ENCODE results near the gene MTHFD2.
A peak's percentile ranks its signal among the peaks of the same experiment; 100 is the strongest.
"Not testable (repeated sequence)": the region's sequence is repeated elsewhere in the genome, so short reads cannot be mapped to it uniquely, and the experiment has no call there.

Gene MTHFD2

DNA sequence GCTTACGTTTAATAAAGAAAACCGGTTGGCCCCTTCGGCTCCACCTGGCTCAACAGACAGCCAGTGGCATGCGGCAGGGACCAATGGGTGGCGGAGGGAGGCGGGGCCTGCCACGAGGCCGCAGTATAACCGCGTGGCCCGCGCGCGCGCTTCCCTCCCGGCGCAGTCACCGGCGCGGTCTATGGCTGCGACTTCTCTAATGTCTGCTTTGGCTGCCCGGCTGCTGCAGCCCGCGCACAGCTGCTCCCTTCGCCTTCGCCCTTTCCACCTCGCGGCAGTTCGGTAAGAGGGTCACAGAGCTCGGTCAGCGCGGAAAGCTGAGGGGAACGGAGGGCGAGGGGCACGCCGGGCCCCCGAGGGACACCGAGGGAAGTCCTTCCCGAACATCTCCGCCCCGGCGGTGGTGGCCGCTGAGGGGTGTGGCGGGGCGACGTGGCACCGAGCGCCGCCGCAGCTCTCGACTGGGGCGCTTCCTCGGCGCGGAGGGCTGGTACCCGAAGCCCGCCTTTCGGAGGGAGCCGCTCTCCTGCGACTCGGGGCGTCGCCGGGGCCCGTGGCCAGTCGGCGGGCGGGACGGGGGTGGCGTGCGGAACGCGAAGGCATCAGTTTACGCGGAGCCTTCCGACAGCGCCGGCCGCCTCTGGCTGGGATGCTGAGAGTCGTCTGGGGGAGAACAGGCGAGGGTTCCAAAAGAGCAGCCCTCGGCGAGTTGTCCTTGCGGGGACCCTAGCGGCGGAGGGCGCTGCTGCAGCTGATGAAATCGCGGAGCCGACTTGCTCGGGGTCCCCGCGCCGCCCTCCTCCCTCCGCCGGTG lies at the start of gene MTHFD2:
Gene MTHFD2 (plus strand): TSS at position 155 of the 814 bp plus-strand sequence. CDS start 27 bp downstream, at position 182.
- peak; percentile 93 to 95 for DNase-seq

DNA sequence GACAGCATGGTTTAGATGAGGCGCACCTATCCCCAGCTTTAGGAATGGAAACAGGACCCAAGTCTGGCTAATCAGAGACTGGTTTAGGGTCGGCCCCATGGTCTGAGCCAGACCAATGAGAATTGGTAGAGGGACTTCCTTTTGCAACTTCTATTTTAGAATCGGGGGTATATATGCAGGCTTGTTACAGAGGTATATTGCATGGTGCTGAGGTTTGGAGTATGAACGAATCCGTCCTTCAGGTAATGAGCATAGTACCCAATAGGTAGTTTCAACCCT lies 49.2 kb upstream of the MTHFD2 start:
- no peak for DNase-seq

DNA sequence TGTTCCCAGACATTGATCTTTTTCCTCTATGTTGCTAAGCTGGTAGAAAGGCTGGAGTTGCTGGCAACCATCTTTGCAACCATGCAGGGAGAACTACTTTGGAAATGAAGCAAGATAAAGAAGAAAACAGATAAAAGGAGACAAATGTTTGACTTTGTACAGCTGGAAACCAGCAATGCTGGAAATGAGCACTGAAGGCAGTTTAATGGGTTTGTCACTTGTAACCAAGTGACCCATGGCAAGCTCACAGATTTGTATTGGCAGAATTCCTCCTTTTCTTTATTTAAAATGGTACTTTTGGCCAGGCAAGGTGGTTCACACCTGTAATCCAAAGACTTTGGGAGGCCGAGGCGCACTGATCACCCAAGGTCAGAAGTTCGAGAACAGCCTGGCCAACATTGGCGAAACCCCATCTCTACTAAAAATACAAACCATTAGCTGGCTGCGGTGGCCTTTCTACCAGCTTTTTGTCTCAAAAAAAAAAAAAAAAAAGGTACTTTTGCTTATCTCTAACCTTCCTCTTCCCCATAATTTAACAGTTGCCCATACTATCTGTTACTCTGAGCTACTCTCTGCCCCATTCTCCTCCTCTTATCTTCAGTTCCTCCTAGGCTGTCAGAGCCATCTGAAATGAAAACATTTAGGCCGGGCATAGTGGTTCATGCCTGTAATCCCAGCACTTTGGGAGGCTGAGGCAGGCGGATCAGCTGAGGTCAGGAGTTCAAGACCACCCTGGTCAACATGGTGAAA lies 48.7 kb upstream of the MTHFD2 start:
- DNase-seq: no peak

DNA sequence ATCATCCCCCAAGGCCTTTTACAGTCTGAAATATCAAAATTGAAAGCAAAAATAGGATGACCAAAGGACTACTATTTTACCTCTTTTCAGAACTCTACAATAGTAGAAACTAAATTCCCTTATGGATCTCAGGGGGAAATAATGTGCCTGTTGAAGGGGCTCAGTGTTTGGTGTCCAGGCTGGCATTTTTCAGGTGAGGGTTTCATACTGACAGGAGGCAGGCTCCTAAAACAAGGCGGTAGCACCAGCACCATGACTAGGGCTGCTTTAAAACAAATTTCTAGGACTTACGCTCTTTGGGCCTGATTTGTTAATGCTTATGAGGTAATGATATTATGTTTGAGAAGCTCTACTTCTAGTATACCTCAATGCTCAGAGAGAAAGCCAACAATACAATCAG lies 45.5 kb upstream of the MTHFD2 start:
- no peak for DNase-seq

DNA sequence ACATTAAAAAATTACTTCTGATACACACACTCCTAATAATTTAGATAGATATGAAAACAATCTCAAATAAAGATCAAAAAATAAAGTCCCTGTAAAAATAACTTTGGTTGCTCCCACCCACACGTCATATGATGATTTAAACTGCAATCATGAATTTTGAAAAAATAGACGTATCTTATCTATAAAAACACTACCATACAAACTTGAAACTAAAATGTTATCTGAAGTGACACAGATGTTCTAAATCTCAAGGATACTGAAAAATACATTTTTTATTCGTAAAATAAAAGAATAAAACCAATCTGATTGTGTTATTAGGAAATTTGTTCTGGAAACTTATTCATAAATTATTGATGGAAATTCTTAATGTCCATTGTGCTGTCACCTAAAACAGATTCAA lies 42.6 kb upstream of the MTHFD2 start:
- DNase-seq: no peak

DNA sequence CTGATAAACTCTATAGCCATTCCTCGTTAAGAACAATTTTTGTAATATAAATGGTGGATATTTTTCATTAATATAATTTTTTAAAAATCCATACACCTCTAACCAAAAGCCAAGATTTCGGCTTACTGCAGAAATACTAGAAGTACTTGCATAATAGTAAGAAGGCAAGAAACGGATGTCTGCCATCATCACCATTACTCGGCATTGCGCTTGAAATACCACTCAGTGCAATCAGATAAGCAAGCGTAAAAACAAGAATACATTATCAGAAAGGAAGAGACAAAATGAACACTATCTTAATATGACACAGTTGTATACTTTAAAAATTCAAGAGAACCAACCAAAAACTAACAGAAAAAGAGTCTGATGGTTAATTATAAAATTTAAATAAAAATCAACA lies 35.5 kb upstream of the MTHFD2 start:
- no peak for DNase-seq

DNA sequence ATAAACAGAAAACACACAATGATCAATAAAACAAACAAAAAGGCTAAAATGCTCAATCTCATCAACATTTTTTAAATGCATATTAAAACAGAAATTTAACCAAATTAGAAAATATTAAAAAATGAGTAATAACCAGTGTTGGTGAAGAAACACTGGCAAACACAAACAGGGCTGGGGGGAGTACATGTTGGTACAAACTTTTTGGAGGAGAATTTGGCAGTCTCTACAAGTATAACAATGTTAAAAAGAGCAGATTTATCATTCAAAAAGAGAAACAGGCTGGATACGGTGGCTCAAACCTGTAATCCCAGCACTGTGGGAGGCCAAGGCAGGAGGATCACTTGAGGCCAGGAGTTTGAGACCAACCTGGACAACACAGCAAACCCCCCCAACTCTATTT lies 33.7 kb upstream of the MTHFD2 start:
- no peak for DNase-seq

DNA sequence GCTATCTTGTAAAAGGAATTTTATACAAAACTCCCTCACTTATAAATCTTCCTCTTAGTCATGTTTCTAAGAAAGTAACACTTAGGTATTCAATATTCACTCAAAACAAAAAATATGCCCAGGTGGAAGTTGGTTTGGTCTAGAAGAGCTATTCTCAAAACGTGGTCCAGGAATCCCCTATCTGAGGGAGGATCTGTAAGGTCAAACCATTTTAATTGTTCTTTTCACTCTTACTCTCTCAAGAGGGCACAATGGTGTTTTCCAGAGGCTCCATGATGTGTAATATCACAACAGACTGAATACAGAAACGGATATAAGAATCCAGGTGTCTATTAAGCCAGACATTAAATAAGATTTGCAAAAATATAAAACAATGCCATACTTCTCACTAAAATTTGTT lies 29.7 kb upstream of the MTHFD2 start:
- DNase-seq: no peak

DNA sequence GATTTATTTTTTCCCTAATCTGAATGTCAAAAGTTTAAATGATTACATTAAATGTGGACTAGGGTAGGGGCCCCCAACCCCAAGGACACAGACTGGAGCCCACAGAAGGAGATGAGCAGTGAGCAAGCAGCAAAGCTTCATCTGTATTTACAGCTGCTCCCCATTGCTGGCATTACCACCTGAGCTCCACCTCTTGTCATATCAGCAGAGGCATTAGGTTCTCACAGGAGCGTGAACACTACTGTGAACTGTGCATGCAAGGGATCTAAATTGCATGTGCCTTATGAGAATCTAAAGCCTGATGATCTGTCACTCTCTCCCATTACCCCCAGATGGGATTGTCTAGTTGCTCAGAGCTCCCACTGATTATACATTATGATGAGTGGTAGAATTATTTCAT lies 23.5 kb upstream of the MTHFD2 start:
- DNase-seq: no peak

DNA sequence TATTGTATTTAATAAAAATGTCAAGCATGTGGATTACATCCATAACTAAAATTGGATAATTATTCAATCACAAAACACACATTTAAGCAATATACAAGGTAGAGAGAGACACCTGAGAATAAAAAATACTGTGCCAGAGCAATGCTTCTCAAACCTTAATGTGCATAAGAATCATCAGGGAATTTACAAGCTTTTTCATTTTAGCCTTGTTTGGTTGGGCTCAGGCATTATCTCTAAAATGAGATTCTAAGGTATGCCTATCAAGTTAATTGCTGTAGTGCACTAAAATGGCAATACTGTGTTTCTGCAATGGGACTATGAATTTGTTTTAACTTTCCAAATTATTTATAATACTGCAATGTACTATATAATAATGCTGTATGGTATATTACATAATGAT lies 20.7 kb upstream of the MTHFD2 start:
- no peak for DNase-seq

DNA sequence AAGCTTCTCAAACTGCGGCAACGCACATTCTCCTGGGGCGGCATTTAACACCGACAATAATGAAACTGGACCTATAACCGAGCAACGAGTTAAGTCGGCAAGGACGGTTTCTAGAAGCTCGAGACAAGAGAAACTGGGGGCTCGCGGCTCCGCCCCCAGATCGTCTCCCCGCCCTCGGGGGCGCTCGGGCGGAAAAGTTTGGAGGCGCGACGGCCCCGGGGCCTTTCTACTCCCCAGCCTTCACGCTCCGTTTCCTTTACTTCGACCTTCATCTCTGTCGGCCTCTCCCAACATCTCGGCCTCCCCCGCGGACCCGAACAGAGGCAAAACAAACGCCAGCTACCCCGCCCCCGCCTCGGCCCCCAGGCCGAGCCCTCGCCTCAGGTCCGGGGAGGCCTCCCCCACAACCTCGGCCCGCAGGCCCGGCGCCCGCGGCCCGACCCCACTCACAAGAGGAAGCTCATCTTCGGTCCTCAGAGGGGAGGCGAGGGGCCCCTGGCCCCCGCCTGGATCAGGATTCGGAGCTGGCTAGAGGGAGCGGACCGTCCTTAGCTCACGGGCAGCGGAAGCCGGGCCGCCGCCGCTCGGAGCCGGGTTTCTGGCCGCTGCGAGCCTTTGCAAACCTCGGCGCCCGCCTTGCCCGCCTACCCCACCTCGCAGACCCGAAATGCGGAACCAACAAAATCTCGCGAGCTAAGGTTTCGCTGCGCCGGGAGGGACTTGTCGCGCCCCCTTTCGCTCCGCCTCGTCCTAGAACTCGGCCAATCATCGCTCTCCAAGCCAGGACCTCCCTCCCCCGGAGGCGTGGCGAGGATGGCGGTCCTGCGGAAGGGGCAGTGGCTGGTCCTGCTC lies 20.0 kb upstream of the MTHFD2 start, which contains the start of gene MOB1A:
Gene MOB1A (minus strand): TSS at position 669 of the 852 bp plus-strand sequence. CDS start 205 bp downstream, at position 464.
- peak; percentile 99 for DNase-seq

DNA sequence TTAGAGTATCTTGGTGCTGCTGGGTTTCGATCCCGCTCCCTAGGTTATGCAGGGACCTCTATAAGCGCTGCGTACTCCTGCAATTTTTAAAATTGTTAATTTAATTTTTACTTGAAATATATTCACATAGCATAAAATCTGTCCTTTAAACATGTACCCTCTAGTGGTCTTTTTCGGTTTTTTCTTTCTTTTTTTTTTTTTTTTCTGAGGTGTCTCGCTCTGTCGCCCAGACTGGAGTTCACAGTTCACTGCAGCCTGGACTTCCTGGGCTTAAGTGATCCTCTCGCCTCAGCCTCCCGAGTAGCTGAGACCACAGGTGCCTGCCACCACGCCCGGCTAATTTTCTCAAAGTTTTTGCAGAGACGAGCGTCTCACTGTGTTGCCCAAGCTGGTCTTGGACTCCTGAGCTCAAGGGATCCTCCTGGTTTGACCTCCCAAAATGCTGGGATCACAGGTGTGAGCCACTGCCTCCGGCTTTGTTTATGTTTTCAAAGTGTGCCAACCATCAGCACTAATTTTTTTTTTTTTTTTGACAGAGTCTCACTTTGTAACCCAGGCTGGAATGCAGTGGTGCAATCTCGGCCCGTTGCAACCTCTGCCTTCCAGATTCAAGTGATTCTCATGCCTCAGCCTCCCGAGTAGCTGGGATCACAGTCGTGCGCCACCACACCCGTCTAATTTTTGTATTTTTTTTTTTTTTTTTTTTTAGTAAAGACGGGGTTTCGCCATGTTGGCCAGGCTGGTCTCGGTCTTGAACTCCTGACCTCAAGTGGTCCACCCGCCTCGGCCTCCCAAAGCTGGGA lies 19.2 kb upstream of the MTHFD2 start:
- DNase-seq: peak in 1 of 2 experiments; percentile 48

DNA sequence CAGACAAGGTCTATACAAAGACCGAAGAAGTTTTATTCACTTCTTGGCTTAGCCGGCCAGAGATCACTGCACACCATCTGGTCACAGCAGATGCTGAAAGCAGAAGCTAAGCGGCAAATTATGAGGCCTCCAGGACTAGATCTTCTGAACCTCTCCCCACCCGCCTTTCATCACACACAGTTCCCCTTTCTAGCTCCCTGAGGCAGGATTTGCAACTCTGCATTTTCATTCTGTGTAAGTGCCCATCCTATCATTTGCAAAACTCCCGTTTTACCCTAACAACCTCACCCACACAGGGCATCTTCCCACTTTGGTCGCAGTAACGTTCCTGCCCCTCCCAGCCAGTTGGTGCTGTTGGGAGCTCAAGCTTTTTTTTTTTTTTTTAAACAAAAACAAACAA lies 16.7 kb upstream of the MTHFD2 start:
- DNase-seq: no peak

DNA sequence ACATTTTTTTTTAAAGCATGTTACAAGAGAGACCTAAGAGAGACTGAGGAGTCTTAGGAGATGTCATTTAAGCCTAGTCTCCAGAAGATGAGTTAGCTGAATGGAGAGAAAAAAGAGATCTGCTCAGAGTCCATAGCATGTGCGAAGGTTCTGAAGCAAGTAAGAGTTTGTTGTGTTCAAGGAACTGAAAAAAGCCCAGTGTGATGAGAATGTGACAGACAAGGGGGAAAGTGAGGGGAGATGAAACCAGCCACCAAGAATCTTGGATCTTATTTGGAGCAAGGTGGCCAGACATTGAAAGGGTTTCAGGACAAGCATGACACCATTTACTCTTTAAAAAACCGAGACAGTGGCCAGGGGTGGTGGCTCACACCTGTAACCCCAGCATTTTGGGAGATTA lies 14.5 kb upstream of the MTHFD2 start:
- DNase-seq: no peak

DNA sequence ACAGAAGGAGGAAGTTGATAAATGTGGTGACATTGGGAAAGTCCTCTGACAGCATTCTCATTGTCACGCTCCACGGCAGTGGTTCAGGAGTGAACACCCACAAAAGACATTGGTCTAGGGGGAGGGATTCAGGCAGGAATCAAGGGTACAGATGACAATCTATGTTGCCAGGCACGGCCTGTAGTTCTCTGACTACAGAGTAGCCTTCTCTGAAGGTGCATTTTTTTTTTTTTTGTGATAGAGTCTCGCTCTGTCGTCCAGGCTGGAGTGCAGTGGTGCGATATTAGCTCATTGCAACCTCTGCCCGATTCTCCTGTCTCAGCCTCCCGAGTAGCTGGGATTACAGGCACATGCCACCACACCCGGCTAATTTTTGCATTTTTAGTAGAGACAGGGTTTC lies 12.4 kb upstream of the MTHFD2 start:
- peak; percentile 47 to 55 for DNase-seq

DNA sequence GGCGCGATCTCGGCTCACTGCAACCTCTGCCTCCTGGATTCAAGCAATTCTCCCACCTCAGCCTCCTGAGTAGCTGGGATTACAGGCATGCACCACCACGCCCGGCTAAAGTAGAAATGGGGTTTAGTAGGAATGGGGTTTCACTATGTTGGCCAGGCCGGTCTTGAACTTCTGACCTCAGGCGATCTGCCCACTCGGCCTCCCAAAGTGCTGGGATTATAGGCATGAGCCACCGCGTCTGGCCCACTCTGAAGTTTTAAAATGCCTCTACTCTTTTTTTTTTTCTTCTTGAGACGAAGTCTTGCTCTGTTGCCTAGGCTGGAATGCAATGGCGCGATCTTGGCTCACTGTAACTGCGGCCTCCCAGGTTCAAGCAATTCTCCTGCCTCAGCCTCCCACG lies 11.7 kb upstream of the MTHFD2 start:
- not testable (repeated sequence) for DNase-seq

DNA sequence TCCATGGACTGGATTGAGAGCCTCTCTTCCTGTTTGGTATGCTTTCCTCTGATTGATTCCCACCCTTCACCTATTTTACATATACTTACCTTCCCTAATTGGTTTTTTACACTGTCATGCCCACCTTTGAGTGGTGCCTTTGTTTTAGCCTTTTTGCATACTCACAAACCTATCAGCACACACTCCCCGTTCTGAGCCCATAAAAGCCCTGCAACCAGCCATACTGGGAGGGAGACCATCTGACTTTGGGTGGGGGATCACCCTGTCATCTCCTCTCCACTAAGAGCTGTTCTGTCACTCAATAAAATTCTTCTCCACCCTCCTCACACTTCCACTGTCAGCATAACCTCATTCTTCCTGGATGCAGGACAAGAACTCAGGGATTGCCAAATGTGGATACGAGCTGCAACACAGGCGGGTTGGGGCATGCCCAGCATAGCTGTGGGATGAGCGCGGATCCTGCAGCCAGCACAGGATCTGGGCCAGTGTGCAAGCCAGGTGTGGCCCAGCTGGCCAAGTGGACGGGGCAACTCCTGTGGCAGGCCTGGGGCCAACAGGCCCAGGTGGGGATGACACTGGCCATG lies 10.3 kb upstream of the MTHFD2 start:
- DNase-seq: no peak

DNA sequence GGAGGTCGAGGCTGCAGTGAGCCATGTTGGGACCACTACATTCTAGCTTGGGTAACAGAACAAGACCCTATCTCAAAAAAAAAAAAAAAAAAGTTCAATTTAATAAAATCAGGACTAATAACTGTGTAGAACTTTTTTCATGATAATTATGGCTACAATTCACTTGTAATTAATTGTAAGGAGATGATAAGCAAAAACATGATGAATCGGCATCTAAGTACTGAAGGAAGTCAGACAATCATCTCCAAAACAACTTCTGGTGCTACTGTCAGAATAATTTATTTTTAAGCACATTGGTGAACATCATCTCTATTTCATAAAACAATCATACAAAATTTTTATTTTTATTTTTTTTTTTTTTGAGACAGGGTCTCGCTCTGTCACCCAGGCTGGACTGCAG lies 9.7 kb upstream of the MTHFD2 start:
- DNase-seq: no peak

DNA sequence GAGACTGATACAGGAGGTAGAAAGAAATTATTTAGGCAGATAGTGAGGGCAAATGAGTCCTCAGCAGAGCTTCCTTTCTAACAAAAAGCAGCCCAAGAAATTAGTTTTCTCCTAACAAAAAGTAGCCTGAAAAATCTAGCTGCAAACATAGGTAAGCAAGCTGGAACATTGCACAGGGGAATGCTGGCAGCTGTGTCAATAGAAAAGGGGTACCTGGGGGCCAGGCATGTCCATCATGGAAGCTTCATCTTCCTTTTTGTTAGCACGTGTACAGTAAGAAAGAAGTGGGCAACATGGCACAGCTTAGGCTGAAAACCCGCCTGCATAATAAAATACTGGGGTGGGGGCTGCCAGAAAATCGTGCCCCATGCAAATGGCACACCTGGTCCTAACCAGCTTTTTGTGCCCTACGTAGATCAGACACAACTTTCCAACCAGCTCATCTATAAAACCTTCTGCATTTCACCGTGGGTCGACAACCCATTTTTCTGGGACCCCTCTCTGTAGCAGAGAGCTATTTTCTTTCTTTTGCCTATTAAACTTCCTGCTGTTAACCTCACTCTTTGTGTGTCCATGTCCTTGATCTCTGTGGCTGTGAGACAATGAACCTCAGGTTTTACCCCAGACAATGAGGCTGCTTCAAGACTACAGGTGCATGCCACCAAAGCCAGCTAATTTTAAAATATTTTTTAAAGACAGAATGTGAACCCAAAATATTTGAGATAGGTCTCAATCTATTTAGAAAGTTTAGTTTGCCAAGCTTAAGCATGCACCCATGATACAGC lies 6.6 kb upstream of the MTHFD2 start:
- DNase-seq: no peak

DNA sequence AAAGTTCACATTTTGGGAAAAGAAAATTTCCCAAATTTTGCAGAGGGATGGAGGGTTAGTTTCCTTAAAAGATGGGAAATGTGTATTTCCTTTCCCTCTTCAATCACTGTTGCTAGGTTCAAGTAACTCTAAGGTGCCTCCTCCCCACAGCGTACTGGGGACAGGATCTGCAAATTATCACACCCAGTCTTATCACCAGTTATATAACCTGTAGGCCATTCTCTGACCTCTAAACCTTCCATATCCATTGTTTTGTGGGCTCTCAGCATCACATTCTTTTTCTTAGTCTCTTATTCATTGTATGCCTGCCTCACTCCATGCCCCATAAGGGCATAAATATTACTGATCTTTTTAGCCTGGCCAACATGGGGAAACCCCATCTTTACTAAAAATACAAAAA lies 3.6 kb upstream of the MTHFD2 start:
- DNase-seq: no peak

DNA sequence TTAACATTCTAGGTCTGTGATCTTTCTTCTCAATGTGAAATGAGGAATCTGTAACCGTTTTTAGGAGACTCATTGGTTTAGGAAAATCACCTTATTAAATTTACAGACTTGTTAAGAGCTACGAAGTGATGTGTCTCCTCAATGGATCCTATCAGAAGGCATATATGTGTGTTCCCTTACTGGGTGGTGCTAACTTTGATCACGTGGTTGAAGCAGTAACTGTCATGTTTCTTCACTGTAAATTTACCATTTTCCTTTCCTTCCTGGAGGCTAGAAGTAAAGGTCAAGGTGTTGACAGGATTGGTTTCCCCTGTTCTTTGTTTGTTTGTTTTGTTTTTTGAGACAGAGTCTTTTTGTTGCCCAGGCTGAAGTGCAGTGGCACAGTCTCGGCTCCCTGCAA lies 1.4 kb upstream of the MTHFD2 start:
- no peak for DNase-seq

Data from activated T-cell treated with anti-CD3 and anti-CD28 coated beads, Interleukin-2, amount 50 U/mL, for 48 hours (primary cell).